Right lobe of liver (tissue), 4 donors: ENCODE measurements around the gene PLAAT4.

Experiments used
- POLR2A ChIP-seq: fragments of 450-650 bp; IDR thresholded peaks from one replicate; pipeline ENCODE4 v1.6.1; 2017; ENCODE audit warnings: antibody characterized with exemption, mild to moderate bottlenecking
- TF ChIP-seq, protein P1 (sequence below), 4 donors: fragments of 200-600 bp in 3 of 4; fragments of 450-650 bp in 1 of 4; IDR thresholded peaks; one replicate each; pipeline versions ENCODE4 v1.5.1 to v1.8.0; 2016 to 2022; ENCODE audit warnings: antibody characterized with exemption in 4 of 4, mild to moderate bottlenecking in 2 of 4
- donor health status: DM: no; HTN: no; CAD: no.
- donor health status: DM: no; HTN: no; CAD: no.
- donor health status: DM: no; HTN: yes; CAD: no.

DNA sequence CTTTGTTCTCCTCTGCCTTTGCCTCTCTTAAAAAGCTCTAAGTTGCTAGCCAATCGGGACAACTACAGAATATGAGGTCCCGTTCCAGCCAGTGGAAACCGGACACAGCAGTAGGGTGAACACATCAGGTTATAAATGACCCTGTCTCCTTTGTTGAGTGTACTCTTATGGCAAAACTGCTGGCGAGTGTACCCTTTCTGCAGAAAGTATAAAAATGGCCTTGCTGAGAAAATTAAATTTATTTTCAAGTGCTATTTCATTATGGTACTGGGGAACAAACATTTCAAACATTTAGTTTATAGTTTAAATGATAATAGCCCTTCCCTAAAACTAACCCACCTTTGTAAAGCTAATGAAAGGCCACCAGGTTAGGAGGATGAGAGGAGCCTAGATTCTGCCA lies 36.7 kb upstream of the PLAAT4 start:
- TF ChIP-seq, protein P1, sequence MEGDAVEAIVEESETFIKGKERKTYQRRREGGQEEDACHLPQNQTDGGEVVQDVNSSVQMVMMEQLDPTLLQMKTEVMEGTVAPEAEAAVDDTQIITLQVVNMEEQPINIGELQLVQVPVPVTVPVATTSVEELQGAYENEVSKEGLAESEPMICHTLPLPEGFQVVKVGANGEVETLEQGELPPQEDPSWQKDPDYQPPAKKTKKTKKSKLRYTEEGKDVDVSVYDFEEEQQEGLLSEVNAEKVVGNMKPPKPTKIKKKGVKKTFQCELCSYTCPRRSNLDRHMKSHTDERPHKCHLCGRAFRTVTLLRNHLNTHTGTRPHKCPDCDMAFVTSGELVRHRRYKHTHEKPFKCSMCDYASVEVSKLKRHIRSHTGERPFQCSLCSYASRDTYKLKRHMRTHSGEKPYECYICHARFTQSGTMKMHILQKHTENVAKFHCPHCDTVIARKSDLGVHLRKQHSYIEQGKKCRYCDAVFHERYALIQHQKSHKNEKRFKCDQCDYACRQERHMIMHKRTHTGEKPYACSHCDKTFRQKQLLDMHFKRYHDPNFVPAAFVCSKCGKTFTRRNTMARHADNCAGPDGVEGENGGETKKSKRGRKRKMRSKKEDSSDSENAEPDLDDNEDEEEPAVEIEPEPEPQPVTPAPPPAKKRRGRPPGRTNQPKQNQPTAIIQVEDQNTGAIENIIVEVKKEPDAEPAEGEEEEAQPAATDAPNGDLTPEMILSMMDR (IDR thresholded peaks at IDR 0.05), result no peak
- TF ChIP-seq POLR2A, result no peak
